ENCODE measurements around the gene SLC38A11.

Gene SLC38A11

GRCh38 chr2:164920430-164920829 is 34.9 kb downstream of the SLC38A11 start:
- H3K79me2 ChIP-seq (ENCODE audit: insufficient read depth, low read length), result no peaks in the 10 kb centered on the region
- no peaks in the 10 kb centered on the region for H4K20me1 ChIP-seq (ENCODE audit: insufficient read depth, low read length, poor library complexity, severe bottlenecking)
- no peaks in the 10 kb centered on the region for H3K36me3 ChIP-seq (ENCODE audit: insufficient read depth, low read length)
- TF ChIP-seq EZH2phosphoT487 (IDR thresholded peaks at IDR 0.05; ENCODE audit: borderline replicate concordance), result no peak
- TF ChIP-seq CTCF (conservative IDR thresholded peaks at IDR 0.05; ENCODE audit: low read length), result no peak
- H3K4me2 ChIP-seq (ENCODE audit: low read depth, low read length, poor library complexity, severe bottlenecking), result no peak overlapping the region
- H3K27me3 ChIP-seq (ENCODE audit: insufficient read depth, low read length, poor library complexity, severe bottlenecking), result no peaks in the 10 kb centered on the region
- no peaks in the 10 kb centered on the region for H3K9me2 ChIP-seq (replicated peaks; ENCODE audit: low read depth, low read length)
- H3K9ac ChIP-seq (ENCODE audit: low read depth, low read length, poor library complexity, severe bottlenecking), result no peak overlapping the region
- no peak overlapping the region for H3K4me3 ChIP-seq (ENCODE audit: low read length, poor library complexity, severe bottlenecking)
- no peaks in the 10 kb centered on the region for H3K9me3 ChIP-seq (ENCODE audit: insufficient read depth, low read depth, low read length)
- H3F3A ChIP-seq (ENCODE audit: low read depth), result no peaks in the 10 kb centered on the region
- H2AFZ ChIP-seq (ENCODE audit: low read length), result no peak overlapping the region
- peaks cover 3% of the 10 kb centered on the region for H3K4me1 ChIP-seq (ENCODE audit: insufficient read depth, low read length, poor library complexity, severe bottlenecking)

- peaks cover 19% of the 10 kb centered on the region for H3K4me1 ChIP-seq (ENCODE audit: insufficient read depth, low read length, poor library complexity, severe bottlenecking)
- no peak overlapping the region for H2AFZ ChIP-seq (ENCODE audit: low read length)
- no peak overlapping the region for H3K9ac ChIP-seq (ENCODE audit: low read depth, low read length, poor library complexity, severe bottlenecking)
- H4K20me1 ChIP-seq (ENCODE audit: insufficient read depth, low read length, poor library complexity, severe bottlenecking), result no peaks in the 10 kb centered on the region
- H3K9me2 ChIP-seq (replicated peaks; ENCODE audit: low read depth, low read length), result no peaks in the 10 kb centered on the region
- no peaks in the 10 kb centered on the region for H3K27me3 ChIP-seq (ENCODE audit: insufficient read depth, low read length, poor library complexity, severe bottlenecking)
- H3K79me2 ChIP-seq (ENCODE audit: insufficient read depth, low read length), result no peaks in the 10 kb centered on the region
- no peaks in the 10 kb centered on the region for H3F3A ChIP-seq (ENCODE audit: low read depth)
- H3K4me2 ChIP-seq (ENCODE audit: low read depth, low read length, poor library complexity, severe bottlenecking), result no peak overlapping the region
- no peak overlapping the region for H3K4me3 ChIP-seq (ENCODE audit: low read length, poor library complexity, severe bottlenecking)
- H3K36me3 ChIP-seq (ENCODE audit: insufficient read depth, low read length), result no peaks in the 10 kb centered on the region
- TF ChIP-seq EZH2phosphoT487 (IDR thresholded peaks at IDR 0.05; ENCODE audit: borderline replicate concordance), result no peak
- peak; percentile 41 for TF ChIP-seq CTCF (conservative IDR thresholded peaks at IDR 0.05; ENCODE audit: low read length)
- no peaks in the 10 kb centered on the region for H3K9me3 ChIP-seq (ENCODE audit: insufficient read depth, low read depth, low read length)
Observed at GRCh38 chr2:164917296-164917903, 37.9 kb downstream of the SLC38A11 start.

GRCh38 chr2:164915566-164915965 is 39.8 kb downstream of the SLC38A11 start:
- Histone ChIP-seq H3F3A (ENCODE audit: low read depth) (peaks cover 2% of the 10 kb centered on the region; the same call in 1 of the 2 replicates), H3K79me2 (ENCODE audit: insufficient read depth, low read length) (no peaks in the 10 kb centered on the region), H3K9ac (ENCODE audit: low read depth, low read length, poor library complexity, severe bottlenecking) (no peak overlapping the region), H2AFZ (ENCODE audit: low read length) (no peak overlapping the region), H3K4me2 (ENCODE audit: low read depth, low read length, poor library complexity, severe bottlenecking) (no peak overlapping the region), H3K4me1 (ENCODE audit: insufficient read depth, low read length, poor library complexity, severe bottlenecking) (peaks cover 32% of the 10 kb centered on the region), H4K20me1 (ENCODE audit: insufficient read depth, low read length, poor library complexity, severe bottlenecking) (no peaks in the 10 kb centered on the region), H3K36me3 (ENCODE audit: insufficient read depth, low read length) (no peaks in the 10 kb centered on the region), H3K9me2 (replicated peaks; ENCODE audit: low read depth, low read length) (no peaks in the 10 kb centered on the region), H3K27me3 (ENCODE audit: insufficient read depth, low read length, poor library complexity, severe bottlenecking) (no peaks in the 10 kb centered on the region), H3K9me3 (ENCODE audit: insufficient read depth, low read depth, low read length) (no peaks in the 10 kb centered on the region), H3K4me3 (ENCODE audit: low read length, poor library complexity, severe bottlenecking) (no peak overlapping the region)
- no peak for TF ChIP-seq CTCF (conservative IDR thresholded peaks at IDR 0.05; ENCODE audit: low read length)
- no peak for TF ChIP-seq EZH2phosphoT487 (IDR thresholded peaks at IDR 0.05; ENCODE audit: borderline replicate concordance)

Measured in Loucy (cell line).